HEK293 (cell line): Measurements from ENCODE around the gene CRYBG1.

Source experiments
- CTCF ChIA-PET: fragments of 350-600 bp; formaldehyde crosslinking; extraction: SDS; loops from one replicate; lab custom pipeline; 2021; ENCODE audit warnings: antibody characterized with exemption; lab: Yijun Ruan, JAX
- POLR2A ChIA-PET: fragments of 300-600 bp; formaldehyde crosslinking; extraction: SDS; loops from one replicate; lab custom pipeline; 2020; ENCODE audit warnings: antibody characterized with exemption, inconsistent platforms; lab: Yijun Ruan, JAX
- H3K27ac ChIP-seq: fragments of 200-500 bp; sonication (Bioruptor generic); 2 replicates; pipeline ENCODE4 v1.5.1; 2014; ENCODE audit warnings: low read depth, low read length, control low read depth, inconsistent platforms; ENCODE audit errors: extremely low read depth
- H3K36me3 ChIP-seq, 2 experiments: fragments of 200-500 bp in 1 of 2; sonication (Bioruptor generic) in 1 of 2; 1 replicate in 1 of 2; 2 replicates in 1 of 2; pipeline ENCODE4 v1.5.1; 2014 to 2017; ENCODE audit warnings: inconsistent platforms in 2 of 2, low read length in 2 of 2; ENCODE audit not compliant: control insufficient read depth in 2 of 2, insufficient read depth in 1 of 2
- H3K4me1 ChIP-seq: fragments of 200-500 bp; sonication (Bioruptor generic); 2 replicates; pipeline ENCODE4 v1.5.1; 2014; ENCODE audit warnings: mild to moderate bottlenecking, low read length, inconsistent platforms; ENCODE audit not compliant: control insufficient read depth, insufficient read depth
- H3K4me3 ChIP-seq: 2 replicates; pipeline ENCODE4 v1.5.1; 2011; ENCODE audit warnings: low read depth, mild to moderate bottlenecking, control low read depth, low read length, moderate library complexity
- H3K9me3 ChIP-seq: fragments of 200-500 bp; sonication (Bioruptor generic); 2 replicates; pipeline ENCODE4 v1.5.1; 2014; ENCODE audit warnings: low read depth, low read length, inconsistent platforms; ENCODE audit not compliant: control insufficient read depth, insufficient read depth
- AEBP2 ChIP-seq: fragments of 450-650 bp; formaldehyde crosslinking; IDR thresholded peaks from 2 replicates; pipeline ENCODE4 v1.5.1; 2016; ENCODE audit warnings: missing biosample characterization, missing genetic modification characterization, borderline replicate concordance
- ATF2 ChIP-seq: fragments of 450-650 bp; formaldehyde crosslinking; IDR thresholded peaks from 2 replicates; pipeline ENCODE4 v1.5.1; 2016; ENCODE audit warnings: missing biosample characterization, missing genetic modification characterization, low read depth
- HOXD13 ChIP-seq: sonication (generic); formaldehyde crosslinking; IDR thresholded peaks from 2 replicates; pipeline ENCODE4 v1.8.0; 2022; ENCODE audit warnings: missing genetic modification reagents, borderline replicate concordance
- KLF9 ChIP-seq: fragments of 450-650 bp; formaldehyde crosslinking; IDR thresholded peaks from 2 replicates; pipeline ENCODE4 v1.5.1; 2016; ENCODE audit warnings: missing biosample characterization, missing genetic modification characterization, low read depth
- OSR2 ChIP-seq: fragments of 450-650 bp; formaldehyde crosslinking; IDR thresholded peaks from 2 replicates; pipeline ENCODE4 v1.5.1; 2016; ENCODE audit warnings: missing biosample characterization, missing genetic modification characterization
- PRDM6 ChIP-seq: fragments of 450-650 bp; formaldehyde crosslinking; IDR thresholded peaks from 2 replicates; pipeline ENCODE4 v1.5.1; 2017; ENCODE audit warnings: missing biosample characterization, missing genetic modification characterization
- SP3 ChIP-seq: fragments of 450-650 bp; formaldehyde crosslinking; IDR thresholded peaks from 2 replicates; pipeline ENCODE4 v1.5.1; 2016; ENCODE audit warnings: missing biosample characterization, missing genetic modification characterization
- TRIM28 ChIP-seq: IDR thresholded peaks from 2 replicates; pipeline ENCODE4 v1.6.1; 2011; ENCODE audit warnings: low read length, control low read depth, borderline replicate concordance
- ZBTB1 ChIP-seq: fragments of 450-650 bp; formaldehyde crosslinking; IDR thresholded peaks from 2 replicates; pipeline ENCODE4 v1.5.1; 2016; ENCODE audit warnings: missing biosample characterization, missing genetic modification characterization
- ZBTB26 ChIP-seq: fragments of 450-650 bp; formaldehyde crosslinking; optimal IDR thresholded peaks from 2 replicates; pipeline ENCODE3; 2016; ENCODE audit warnings: missing biosample characterization, mild to moderate bottlenecking, missing genetic modification characterization
- ZFHX2 ChIP-seq: fragments of 450-650 bp; formaldehyde crosslinking; conservative IDR thresholded peaks from 2 replicates; pipeline ENCODE4 v1.5.1; 2016; ENCODE audit warnings: missing biosample characterization, missing genetic modification characterization
- ZIC2 ChIP-seq: fragments of 450-650 bp; formaldehyde crosslinking; IDR thresholded peaks from 2 replicates; pipeline ENCODE4 v1.5.1; 2016; ENCODE audit warnings: missing biosample characterization, missing genetic modification characterization
- ZNF121 ChIP-seq: fragments of 450-650 bp; formaldehyde crosslinking; IDR thresholded peaks from 2 replicates; pipeline ENCODE4 v1.5.1; 2016; ENCODE audit warnings: missing biosample characterization, missing genetic modification characterization
- ZNF140 ChIP-seq: fragments of 450-650 bp; formaldehyde crosslinking; IDR thresholded peaks from 2 replicates; pipeline ENCODE4 v1.5.1; 2016; ENCODE audit warnings: missing biosample characterization, missing genetic modification characterization
- ZNF175 ChIP-seq: fragments of 450-650 bp; formaldehyde crosslinking; IDR thresholded peaks from 2 replicates; pipeline ENCODE4 v1.5.1; 2016; ENCODE audit warnings: missing biosample characterization, missing genetic modification characterization
- ZNF184 ChIP-seq: fragments of 450-650 bp; IDR thresholded peaks from 2 replicates; pipeline ENCODE4 v1.5.1; 2018; ENCODE audit warnings: missing biosample characterization, mild to moderate bottlenecking, missing genetic modification characterization
- ZNF211 ChIP-seq: fragments of 450-650 bp; formaldehyde crosslinking; IDR thresholded peaks from 2 replicates; pipeline ENCODE4 v1.5.1; 2016; ENCODE audit warnings: low read depth, missing biosample characterization, missing genetic modification characterization
- ZNF354C ChIP-seq: fragments of 450-650 bp; formaldehyde crosslinking; IDR thresholded peaks from 2 replicates; pipeline ENCODE4 v1.5.1; 2016; ENCODE audit warnings: missing biosample characterization, missing genetic modification characterization, low read depth, borderline replicate concordance
- ZNF416 ChIP-seq: fragments of 450-650 bp; formaldehyde crosslinking; IDR thresholded peaks from 2 replicates; pipeline ENCODE4 v1.5.1; 2016; ENCODE audit warnings: missing biosample characterization, missing genetic modification characterization
- ZNF423 ChIP-seq: fragments of 450-650 bp; formaldehyde crosslinking; IDR thresholded peaks from 2 replicates; pipeline ENCODE4 v1.5.1; 2016; ENCODE audit warnings: missing biosample characterization, missing genetic modification characterization
- ZNF449 ChIP-seq: fragments of 450-650 bp; formaldehyde crosslinking; IDR thresholded peaks from 2 replicates; pipeline ENCODE4 v1.5.1; 2017; ENCODE audit warnings: missing biosample characterization, mild to moderate bottlenecking, missing genetic modification characterization, moderate library complexity
- ZNF514 ChIP-seq: fragments of 450-650 bp; formaldehyde crosslinking; IDR thresholded peaks from 2 replicates; pipeline ENCODE4 v1.5.1; 2016; ENCODE audit warnings: missing biosample characterization, missing genetic modification characterization
- ZNF580 ChIP-seq: fragments of 450-650 bp; formaldehyde crosslinking; IDR thresholded peaks from 2 replicates; pipeline ENCODE4 v1.5.1; 2016; ENCODE audit warnings: missing biosample characterization, missing genetic modification characterization
- ZNF629 ChIP-seq: fragments of 450-650 bp; formaldehyde crosslinking; IDR thresholded peaks from 2 replicates; pipeline ENCODE4 v1.5.1; 2017; ENCODE audit warnings: missing biosample characterization, missing genetic modification characterization
- ZNF664 ChIP-seq: fragments of 450-650 bp; formaldehyde crosslinking; IDR thresholded peaks from 2 replicates; pipeline ENCODE4 v1.5.1; 2016; ENCODE audit warnings: missing biosample characterization, missing genetic modification characterization
- ZNF830 ChIP-seq: fragments of 450-650 bp; IDR thresholded peaks from 2 replicates; pipeline ENCODE4 v1.5.0; 2018; ENCODE audit warnings: missing biosample characterization, missing genetic modification characterization, low read depth, mild to moderate bottlenecking, moderate library complexity

CRYBG1 gene

GRCh38 chr6:106618324-106618723 lies 257.8 kb downstream of the CRYBG1 start:
- H3K36me3 ChIP-seq = peaks cover 0 to 9% of the 10 kb centered on the region in 2 experiments; a peak in 1 of 3 replicates
- CTCF ChIA-PET = interaction anchor here (0.6 to 2.5 kb wide), 6 partner anchors 9 to 379 kb away, joined by 3 to 17 read pairs (median 4); no protein-coding TSS in a partner anchor
- H3K4me1 ChIP-seq = peaks cover 7% of the 10 kb centered on the region; the same call in 1 of the 2 replicates
- TF ChIP-seq ZNF629 (0 out of 2 replicates have a peak, but pooled peaks have one; percentile 27), ZNF140 (no peak), SP3 (tag by site-specific recombination) (no peak), ZNF580 (tag by site-specific recombination) (0 out of 2 replicates have a peak, but pooled peaks have one; percentile 26), TRIM28 (0 out of 2 replicates have a peak, but pooled peaks have one; percentile 27), ZNF830 (no peak), ZNF423 (no peak), ATF2 (tag by site-specific recombination) (peak; percentile 79; the same call in 1 of the 2 replicates), ZNF184 (tag by site-specific recombination) (0 out of 2 replicates have a peak, but pooled peaks have one; percentile 37), OSR2 (tag by site-specific recombination) (peak; percentile 91), ZNF175 (tag by site-specific recombination) (no peak), PRDM6 (tag by site-specific recombination) (peak; percentile 38), AEBP2 (tag by site-specific recombination) (no peak), ZNF416 (no peak), ZFHX2 (tag by site-specific recombination) (peak; percentile 62), ZNF664 (tag by site-specific recombination) (0 out of 2 replicates have a peak, but pooled peaks have one; percentile 45)
- H3K27ac ChIP-seq = no peak overlapping the region
- POLR2A ChIA-PET = no interaction called here
- H3K4me3 ChIP-seq = no peak overlapping the region
- H3K9me3 ChIP-seq = no peaks in the 10 kb centered on the region

GRCh38 chr6:106619223-106619622 lies 258.7 kb downstream of the CRYBG1 start:
- POLR2A ChIA-PET = no interaction called here
- CTCF ChIA-PET = interaction anchor here (2.5 kb wide), 1 partner anchor 10 kb away, joined by 17 read pairs; no protein-coding TSS in a partner anchor

More at GRCh38 chr6:106619223-106619622, 258.7 kb downstream of the CRYBG1 start:
- H3K4me3 ChIP-seq = no peak overlapping the region
- H3K27ac ChIP-seq = no peak overlapping the region
- H3K36me3 ChIP-seq = peaks cover 0 to 6% of the 10 kb centered on the region in 2 experiments; a peak in 1 of 3 replicates
- no peak for TF ChIP-seq KLF9
- no peak for TF ChIP-seq ZNF354C
- no peak for TF ChIP-seq SP3 (tag by site-specific recombination)
- no peak for TF ChIP-seq ZIC2 (tag by site-specific recombination)
- no peak for TF ChIP-seq ZNF121 (tag by site-specific recombination)
- no peak for TF ChIP-seq ZBTB26
- TF ChIP-seq ZNF580 (tag by site-specific recombination) = no peak
- no peak for TF ChIP-seq ZBTB1 (tag by site-specific recombination)
- no peak for TF ChIP-seq HOXD13
- TF ChIP-seq ZNF449 (tag by site-specific recombination) = no peak
- TF ChIP-seq ZNF211 (tag by site-specific recombination) = no peak
- no peak for TF ChIP-seq ZNF514 (tag by site-specific recombination)
- no peak for TF ChIP-seq ZNF140
- H3K9me3 ChIP-seq = no peaks in the 10 kb centered on the region
- peaks cover 7% of the 10 kb centered on the region; the same call in 1 of the 2 replicates for H3K4me1 ChIP-seq
